Measurements from ENCODE around the gene TBC1D24. TPM values are rescaled to one million over a fixed set of nuclear protein-coding genes. Genes with fewer than 3 reads are reported as not detected.
A peak's percentile ranks its signal among the peaks of the same experiment; 100 is the strongest.

The TBC1D24 gene
- total and polyA plus RNA-seq, 2 donors (not counting 1 experiment from before 2014, with no cell fraction given) = 7.1 to 9.4 TPM

GRCh38 chr16:2529961-2530628 is 55.2 kb downstream of the TBC1D24 start:
- DNase-seq (no peak), ATAC-seq (ENCODE audit: low read depth) (no peak)
- H4K20me1 ChIP-seq (ENCODE audit: control insufficient read depth, insufficient read depth, low read length, poor library complexity, severe bottlenecking) = peaks cover 16% of the 10 kb centered on the region
- no peak overlapping the region for H3K9ac ChIP-seq (ENCODE audit: low read length)
- H3K36me3 ChIP-seq (replicated peaks in 1 of 2; ENCODE audit: control extremely low read depth in 1 of 2, control insufficient read depth in 1 of 2, extremely low read depth in 1 of 2, insufficient read depth in 2 of 2, low read length in 1 of 2) = peaks cover 0 to 42% of the 10 kb centered on the region in 2 experiments
- peaks cover 8 to 24% of the 10 kb centered on the region in 2 donors for H3K4me1 ChIP-seq (ENCODE audit: control insufficient read depth in 2 of 2, insufficient read depth in 2 of 2, low read length in 2 of 2)
- H2AFZ ChIP-seq (ENCODE audit: insufficient read depth, low read depth, low read length, poor library complexity, severe bottlenecking) = no peak overlapping the region
- H3K9me3 ChIP-seq (ENCODE audit: control extremely low read depth in 1 of 3, control insufficient read depth in 2 of 3, insufficient read depth in 1 of 3, low read length in 2 of 3) = no peaks in the 10 kb centered on the region
- H3K27ac Mint-ChIP-seq = no peak overlapping the region
- 94% methylated on average over 13 of the region's 15 CpGs for WGBS (ENCODE audit: insufficient coverage)
- peak overlapping the region; percentile 64 for H3K4me3 Mint-ChIP-seq
- H3K4me2 ChIP-seq (replicated peaks; ENCODE audit: low read depth, low read length, poor library complexity, severe bottlenecking) = no peak overlapping the region
- intact Hi-C loops (cut with micrococcal nuclease) = no loop called here
- no peak for TF ChIP-seq EZH2 (IDR thresholded peaks at IDR 0.05; ENCODE audit: borderline replicate concordance, insufficient read depth, low read depth, low read length, poor library complexity, severe bottlenecking)
- TF ChIP-seq, protein P1, sequence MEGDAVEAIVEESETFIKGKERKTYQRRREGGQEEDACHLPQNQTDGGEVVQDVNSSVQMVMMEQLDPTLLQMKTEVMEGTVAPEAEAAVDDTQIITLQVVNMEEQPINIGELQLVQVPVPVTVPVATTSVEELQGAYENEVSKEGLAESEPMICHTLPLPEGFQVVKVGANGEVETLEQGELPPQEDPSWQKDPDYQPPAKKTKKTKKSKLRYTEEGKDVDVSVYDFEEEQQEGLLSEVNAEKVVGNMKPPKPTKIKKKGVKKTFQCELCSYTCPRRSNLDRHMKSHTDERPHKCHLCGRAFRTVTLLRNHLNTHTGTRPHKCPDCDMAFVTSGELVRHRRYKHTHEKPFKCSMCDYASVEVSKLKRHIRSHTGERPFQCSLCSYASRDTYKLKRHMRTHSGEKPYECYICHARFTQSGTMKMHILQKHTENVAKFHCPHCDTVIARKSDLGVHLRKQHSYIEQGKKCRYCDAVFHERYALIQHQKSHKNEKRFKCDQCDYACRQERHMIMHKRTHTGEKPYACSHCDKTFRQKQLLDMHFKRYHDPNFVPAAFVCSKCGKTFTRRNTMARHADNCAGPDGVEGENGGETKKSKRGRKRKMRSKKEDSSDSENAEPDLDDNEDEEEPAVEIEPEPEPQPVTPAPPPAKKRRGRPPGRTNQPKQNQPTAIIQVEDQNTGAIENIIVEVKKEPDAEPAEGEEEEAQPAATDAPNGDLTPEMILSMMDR (IDR thresholded peaks at IDR 0.05) = no peak
- POLR2A ChIA-PET = interaction anchor here (1.1 to 3.4 kb wide), 2 partner anchors 9 kb away, joined by 3 to 66 read pairs; partner anchors contain the start of gene AMDHD2
- H3K27me3 Mint-ChIP-seq = no peaks in the 10 kb centered on the region
- peaks cover 41% of the 10 kb centered on the region for H3K79me2 ChIP-seq (ENCODE audit: control insufficient read depth, insufficient read depth, low read length)
- H3K27ac ChIP-seq (ENCODE audit: low read length in 2 of 2) = no peak overlapping the region
- H3K4me1 Mint-ChIP-seq = peaks cover 19% of the 10 kb centered on the region
- H3K9me3 Mint-ChIP-seq (ENCODE audit: insufficient read depth) = no peaks in the 10 kb centered on the region
- CTCF ChIA-PET = no interaction called here
- H3K27me3 ChIP-seq (replicated peaks in 1 of 4; ENCODE audit: control extremely low read depth in 1 of 4, control insufficient read depth in 3 of 4, insufficient read depth in 4 of 4, low read length in 3 of 4) = no peaks in the 10 kb centered on the region
- no peak overlapping the region for H3K4me3 ChIP-seq (ENCODE audit: control extremely low read depth in 1 of 5, extremely low read depth in 1 of 5, insufficient read depth in 1 of 5, low read depth in 2 of 5, low read length in 4 of 5)

Measured in B cell (primary cell).